OCI-LY7 (cell line): ENCODE measurements around the gene IDE. TPM values are rescaled to one million over a fixed set of nuclear protein-coding genes. Genes with fewer than 3 reads are reported as not detected.
"Not testable (repeated sequence)": the region's sequence is repeated elsewhere in the genome, so short reads cannot be mapped to it uniquely, and the experiment has no call there.

Experiments
- BruUV-seq: library from RNA; stranded (reverse); fragments of 400-500 nt; replicated peaks from 2 replicates; lab custom pipeline; 2021; lab: Mats Ljungman, UMichigan
- CTCF ChIA-PET: fragments of 300-600 bp; sonication (Branson Sonifier 250); formaldehyde crosslinking; loops from one replicate; lab custom pipeline; 2022; ENCODE audit warnings: antibody characterized with exemption; ENCODE audit not compliant: unreplicated experiment; lab: Charles Lee
- POLR2A ChIA-PET: fragments of 300-600 bp; sonication (Branson Sonifier 250); formaldehyde crosslinking; loops from one replicate; lab custom pipeline; 2022; ENCODE audit warnings: antibody characterized with exemption; lab: Charles Lee
- DNase-seq: peaks from one replicate; pipeline ENCODE4 v3.0.0-alpha.2; 2015; ENCODE audit warnings: low spot score
- H2AFZ ChIP-seq: fragments of 200-600 bp; sonication (generic), shearing (Covaris generic); 2 replicates; pipeline ENCODE4 v1.6.1; 2014; ENCODE audit warnings: mild to moderate bottlenecking, antibody characterized with exemption, low read length, moderate library complexity
- H3K27ac ChIP-seq: fragments of 200-600 bp; sonication (generic); 2 replicates; pipeline ENCODE4 v1.5.1; 2014; ENCODE audit warnings: mixed run types, low read depth, mild to moderate bottlenecking, moderate library complexity, low read length, inconsistent platforms; ENCODE audit not compliant: poor library complexity, severe bottlenecking
- H3K36me3 ChIP-seq: fragments of 200-600 bp; sonication (generic); 2 replicates; pipeline ENCODE4 v1.6.1; 2014; ENCODE audit warnings: mild to moderate bottlenecking, antibody characterized with exemption, low read length, moderate library complexity, mixed read lengths; ENCODE audit not compliant: insufficient read depth
- H3K4me1 ChIP-seq: fragments of 200-600 bp; sonication (generic); 2 replicates; pipeline ENCODE4 v1.5.1; 2014; ENCODE audit warnings: mild to moderate bottlenecking, low read length; ENCODE audit not compliant: insufficient read depth, poor library complexity, severe bottlenecking
- H3K4me2 ChIP-seq: fragments of 200-600 bp; sonication (generic); 2 replicates; pipeline ENCODE4 v1.6.1; 2014; ENCODE audit warnings: mild to moderate bottlenecking, low read length
- H3K4me3 ChIP-seq: fragments of 200-600 bp; sonication (generic); 2 replicates; pipeline ENCODE4 v1.5.1; 2014; ENCODE audit warnings: mild to moderate bottlenecking, low read depth, low read length; ENCODE audit not compliant: poor library complexity, severe bottlenecking
- H3K79me2 ChIP-seq: fragments of 200-600 bp; sonication (generic); 2 replicates; pipeline ENCODE4 v1.6.1; 2016; ENCODE audit warnings: low read depth, mild to moderate bottlenecking, low read length, moderate library complexity, mixed read lengths; ENCODE audit not compliant: insufficient read depth
- H3K9me2 ChIP-seq: fragments of 200-600 bp; sonication (generic); 2 replicates; pipeline ENCODE4 v1.6.1; 2016; ENCODE audit warnings: mild to moderate bottlenecking, low read length, mixed read lengths; ENCODE audit not compliant: insufficient read depth
- H3K9me3 ChIP-seq: fragments of 200-600 bp; sonication (generic); 2 replicates; pipeline ENCODE4 v1.6.1; 2014; ENCODE audit warnings: mild to moderate bottlenecking, mixed run types, low read length, mixed read lengths
- H4K20me1 ChIP-seq: fragments of 200-600 bp; sonication (generic); 2 replicates; pipeline ENCODE4 v1.6.1; 2014; ENCODE audit warnings: mild to moderate bottlenecking, antibody characterized with exemption, low read length, moderate library complexity, mixed read lengths; ENCODE audit not compliant: insufficient read depth
- CTCF ChIP-seq: fragments of 200-600 bp; sonication (generic); conservative IDR thresholded peaks from 2 replicates; pipeline ENCODE4 v1.5.1; 2014; ENCODE audit warnings: mild to moderate bottlenecking, antibody characterized with exemption, low read length, moderate library complexity, mixed read lengths
- EZH2phosphoT487 ChIP-seq: fragments of 200-600 bp; sonication (generic); IDR thresholded peaks from 2 replicates; pipeline ENCODE4 v1.6.1; 2018; ENCODE audit warnings: low read depth, borderline replicate concordance, mild to moderate bottlenecking, mixed run types, antibody characterized with exemption, low read length, moderate library complexity, mixed read lengths
- intact Hi-C: fragments of 100-400 bp; cut with micrococcal nuclease; formaldehyde crosslinking; loops from one replicate; pipeline ENCODE4 v1.10.0; 2022; ENCODE audit not compliant: unreplicated experiment
- total RNA-seq, 2 experiments: library from RNA; depleted of rRNA in 1 of 2; stranded (reverse); fragments of >200 nt in 1 of 2; shearing (Covaris generic) in 1 of 2; gene quantifications; 2 replicates each; pipeline ENCODE4 v1.2.3, GENCODE V29; 2014 to 2022

IDE gene
- total RNA-seq, 2 experiments from 2014 or later = 14.2 to 42.4 TPM

- peak overlapping the region; percentile 93 for H2AFZ ChIP-seq
- H4K20me1 ChIP-seq = peaks cover 21% of the 10 kb centered on the region; the same call in 1 of the 2 replicates
- POLR2A ChIA-PET = interaction anchor here (0.6 to 3.5 kb wide), 11 partner anchors 8 to 257 kb away, joined by 3 to 32 read pairs (median 4); partner anchors contain the start of genes EXOC6 and IDE
- CTCF ChIA-PET = interaction anchor here (1.3 kb wide), 1 partner anchor 51 kb away, joined by 3 read pairs; no protein-coding TSS in a partner anchor
- H3K4me2 ChIP-seq = peak overlapping the region; percentile 91
- TF ChIP-seq EZH2phosphoT487 (no peak), CTCF (no peak)
- peaks cover 28% of the 10 kb centered on the region for H3K36me3 ChIP-seq
- no peaks in the 10 kb centered on the region for H3K9me3 ChIP-seq
- intact Hi-C loops = loop anchor here (1.0 to 2.0 kb wide), 4 partner anchors 17 to 257 kb away; partner anchors contain the start of genes EXOC6 and IDE
- peak overlapping the region; percentile 93 for H3K27ac ChIP-seq
- no TSS peak for BruUV-seq
- peak overlapping the region; percentile 96 for H3K4me3 ChIP-seq
- peak; percentile 95 for DNase-seq
- H3K9me2 ChIP-seq = no peaks in the 10 kb centered on the region
- H3K79me2 ChIP-seq = peaks cover 36% of the 10 kb centered on the region
- peaks cover 25% of the 10 kb centered on the region for H3K4me1 ChIP-seq
These were observed 17.7 kb upstream of the IDE start for GRCh38 chr10:92591550-92592022.

DNA sequence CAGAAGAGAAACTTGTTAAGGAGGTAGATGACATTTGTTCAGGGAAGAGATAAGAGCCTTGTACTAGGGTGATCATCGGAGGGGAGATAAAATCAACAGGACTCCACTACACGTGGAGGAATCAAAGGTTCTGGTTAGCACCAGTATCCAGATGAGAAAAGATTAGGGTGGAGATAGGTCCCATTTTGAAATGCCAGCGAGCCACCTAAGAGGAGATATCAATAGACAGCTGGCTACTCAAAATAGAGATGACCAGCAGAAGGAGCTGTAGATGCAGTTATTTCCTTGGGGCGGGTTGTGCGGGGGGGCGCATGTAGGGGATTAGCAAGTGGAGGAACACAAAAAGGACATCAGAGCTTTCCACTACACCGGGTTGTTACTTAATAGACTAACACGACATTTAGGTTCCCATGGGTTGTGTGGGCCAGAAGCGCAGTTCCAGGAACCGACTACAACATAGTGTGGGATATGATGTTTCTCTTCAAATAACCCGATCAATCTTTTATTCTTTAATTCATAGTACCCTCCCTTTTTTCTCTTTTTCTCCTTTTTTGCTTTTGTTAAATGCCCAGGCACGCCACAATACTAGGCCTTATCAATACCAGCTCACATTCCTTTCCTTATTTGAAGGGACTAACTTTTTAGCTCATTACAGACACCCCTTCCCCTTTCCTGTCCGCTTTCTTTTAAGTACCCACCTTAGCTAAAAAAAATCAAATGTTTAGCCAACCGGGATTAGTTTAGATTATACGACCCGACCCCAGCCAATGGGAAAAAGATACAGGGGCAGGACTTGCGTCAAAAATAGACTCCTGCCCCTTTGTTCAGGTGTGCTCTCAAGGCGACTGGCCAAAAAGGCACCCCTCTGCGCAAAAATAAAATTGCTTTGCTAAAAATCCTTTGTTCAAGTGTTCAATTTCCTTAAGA is 17.0 kb upstream of the IDE start:
- CTCF ChIA-PET = interaction anchor here (0.6 to 1.3 kb wide), 5 partner anchors 10 to 734 kb away, joined by 3 to 7 read pairs (median 4); no protein-coding TSS in a partner anchor
- H3K4me1 ChIP-seq = peaks cover 21% of the 10 kb centered on the region
- POLR2A ChIA-PET = interaction anchor here (0.6 to 3.5 kb wide), 16 partner anchors 9 to 288 kb away, joined by 3 to 32 read pairs (median 4); partner anchors contain the start of genes EXOC6 and IDE
- H3K27ac ChIP-seq = peak overlapping the region; percentile 93
- no peaks in the 10 kb centered on the region for H3K9me3 ChIP-seq
- TSS peak; percentile 92 for BruUV-seq
- peak overlapping the region; percentile 93; the same call in 1 of the 2 replicates for H2AFZ ChIP-seq
- no peaks in the 10 kb centered on the region for H3K9me2 ChIP-seq
- H3K4me3 ChIP-seq = peak overlapping the region; percentile 96
- H3K4me2 ChIP-seq = peak overlapping the region; percentile 91
- H3K36me3 ChIP-seq = peaks cover 21% of the 10 kb centered on the region; the same call in 1 of the 2 replicates
- peak; percentile 75 for DNase-seq
- peaks cover 29% of the 10 kb centered on the region for H3K79me2 ChIP-seq
- intact Hi-C loops = loop anchor here (1.0 to 2.0 kb wide), 4 partner anchors 16 to 289 kb away; partner anchors contain the start of gene IDE
- H4K20me1 ChIP-seq = peaks cover 15% of the 10 kb centered on the region; the same call in 1 of the 2 replicates
- TF ChIP-seq CTCF (peak; percentile 73), EZH2phosphoT487 (no peak)

DNA sequence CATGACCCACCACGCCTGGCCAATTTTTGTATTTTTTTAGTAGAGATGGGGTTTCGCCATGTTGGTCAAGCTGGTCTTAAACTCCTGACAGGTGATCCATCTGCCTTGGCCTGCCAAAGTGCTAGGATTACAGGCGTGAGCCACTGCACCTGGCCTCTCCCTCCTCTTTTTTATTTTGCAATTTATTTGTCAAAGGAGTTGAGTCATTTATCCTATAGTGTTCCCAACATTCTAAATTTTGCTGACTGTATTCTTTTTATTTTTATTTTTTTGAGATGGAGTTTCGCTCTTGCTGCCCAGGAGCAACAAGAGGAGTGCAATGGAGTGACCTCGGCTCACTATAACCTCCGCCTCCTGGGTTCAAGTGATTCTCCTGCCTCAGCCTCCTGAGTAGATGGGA is 8.5 kb upstream of the IDE start:
- intact Hi-C loops, H3K36me3 ChIP-seq, CTCF ChIA-PET, H3K4me3 ChIP-seq, BruUV-seq, DNase-seq, H3K4me1 ChIP-seq, H4K20me1 ChIP-seq, H3K27ac ChIP-seq, POLR2A ChIA-PET, H3K9me3 ChIP-seq, H3K79me2 ChIP-seq, H3K4me2 ChIP-seq, H3K9me2 ChIP-seq, H2AFZ ChIP-seq: not testable (repeated sequence)
